K562 (cell line): ENCODE data around the gene PPM1H. TPM values are rescaled to one million over a fixed set of nuclear protein-coding genes. Genes with fewer than 3 reads are reported as not detected.

Experiments
- ATAC-seq: fragments of 200-7000 bp; cut with Tn5 transposase; 3 replicates; pipeline ENCODE4 v1.9.1; 2020; ENCODE audit warnings: moderate library complexity
- BruUV-seq: library from RNA; stranded (reverse); fragments of 400-500 nt; replicated peaks from 2 replicates; lab custom pipeline; 2021; lab: Mats Ljungman, UMichigan
- CTCF ChIA-PET: fragments of 300-600 bp; formaldehyde crosslinking; extraction: SDS; loops from one replicate; lab custom pipeline; 2021; ENCODE audit warnings: low intra/inter-chr PET ratio; lab: Yijun Ruan, JAX
- POLR2A ChIA-PET: fragments of 300-600, 350-650 bp; sonication (Branson Sonifier 250); formaldehyde crosslinking; extraction: SDS; loops from one replicate; lab custom pipeline; 2021; ENCODE audit warnings: antibody characterized with exemption, inconsistent platforms; lab: Yijun Ruan, JAX
- DNase-seq, 4 experiments: peaks; one replicate each; pipeline versions ENCODE4 v3.0.0 to v3.0.0-alpha.2; 2011 to 2018; ENCODE audit warnings: low spot score in 3 of 4, mixed read lengths in 3 of 4; ENCODE audit errors: extremely low read depth in 1 of 4
- FAIRE-seq: peaks from 2 replicates; lab custom pipeline; 2011; peaks lifted over from hg19 to GRCh38; lab: Jason Lieb, UNC
- H2AFZ ChIP-seq: 2 replicates; pipeline ENCODE4 v1.6.0; 2011; ENCODE audit warnings: low read depth, low read length, control low read depth, inconsistent platforms
- H3K27ac ChIP-seq: fragments of 200-600 bp; 3 replicates; pipeline ENCODE4 v1.8.0; 2011; ENCODE audit warnings: low read depth, mild to moderate bottlenecking, control low read depth, inconsistent platforms, low read length, moderate library complexity, mixed read lengths; ENCODE audit errors: extremely low read depth
- H3K27me3 ChIP-seq, 2 experiments: fragments of 300-600 bp in 1 of 2; 2 replicates in 1 of 2; 3 replicates in 1 of 2; pipeline versions ENCODE4 v1.6.0 to v1.8.0; 2011; ENCODE audit warnings: inconsistent platforms in 2 of 2, low read length in 2 of 2, mild to moderate bottlenecking in 1 of 2, mixed read lengths in 1 of 2, moderate library complexity in 1 of 2; ENCODE audit not compliant: control insufficient read depth in 2 of 2, insufficient read depth in 2 of 2
- H3K36me3 ChIP-seq: fragments of 300-600 bp; 3 replicates; pipeline ENCODE4 v1.8.0; 2011; ENCODE audit warnings: mild to moderate bottlenecking, low read length, inconsistent platforms; ENCODE audit not compliant: control insufficient read depth, insufficient read depth
- H3K4me1 ChIP-seq, 2 experiments: fragments of 200-600 bp in 1 of 2; replicated peaks in 1 of 2; 2 replicates in 1 of 2; 3 replicates in 1 of 2; pipeline versions ENCODE4 v1.5.1 to v1.8.0; 2011; ENCODE audit warnings: inconsistent platforms in 2 of 2, low read length in 2 of 2, mild to moderate bottlenecking in 1 of 2, mixed read lengths in 1 of 2, moderate library complexity in 1 of 2; ENCODE audit not compliant: control insufficient read depth in 2 of 2, insufficient read depth in 2 of 2
- H3K4me2 ChIP-seq: 2 replicates; pipeline ENCODE4 v1.6.1; 2011; ENCODE audit warnings: low read length, control low read depth, inconsistent platforms, mixed read lengths; ENCODE audit not compliant: insufficient read depth
- H3K4me3 ChIP-seq: fragments of 200-600 bp; sonication (generic), shearing (Covaris generic); 2 replicates; pipeline ENCODE4 v1.5.1; 2016; ENCODE audit warnings: control low read depth, inconsistent platforms
- H3K79me2 ChIP-seq: fragments of 200-600 bp; 3 replicates; pipeline ENCODE4 v1.8.0; 2011; ENCODE audit warnings: low read length, inconsistent platforms; ENCODE audit not compliant: control insufficient read depth, insufficient read depth
- H3K9ac ChIP-seq, 2 experiments: 2 replicates each; pipeline versions ENCODE4 v1.6.0 to v1.6.1; 2011; ENCODE audit warnings: low read depth in 2 of 2, low read length in 2 of 2, control low read depth in 1 of 2, inconsistent platforms in 1 of 2, mild to moderate bottlenecking in 1 of 2, mixed read lengths in 1 of 2; ENCODE audit not compliant: insufficient read depth in 1 of 2
- H3K9me1 ChIP-seq: one replicate; pipeline ENCODE4 v1.6.0; 2011; ENCODE audit warnings: inconsistent platforms, mild to moderate bottlenecking, low read length, moderate library complexity; ENCODE audit not compliant: control insufficient read depth, insufficient read depth
- H3K9me3 ChIP-seq: replicated peaks from 2 replicates; pipeline ENCODE4 v1.5.1; 2011; ENCODE audit warnings: low read depth, low read length, inconsistent platforms; ENCODE audit not compliant: control insufficient read depth, insufficient read depth
- H4K20me1 ChIP-seq: replicated peaks from 2 replicates; pipeline ENCODE4 v1.6.1; 2011; ENCODE audit warnings: low read length, inconsistent platforms, mixed read lengths; ENCODE audit not compliant: control insufficient read depth, insufficient read depth
- ARID2 ChIP-seq: fragments of 450-650 bp; IDR thresholded peaks from 2 replicates; pipeline ENCODE4 v1.6.1; 2017; ENCODE audit warnings: antibody characterized with exemption, mild to moderate bottlenecking
- CBX3 ChIP-seq, 2 experiments: IDR thresholded peaks; 1 replicate in 1 of 2; 2 replicates in 1 of 2; pipeline ENCODE4 v1.6.1; 2012; ENCODE audit warnings: inconsistent platforms in 2 of 2, low read length in 2 of 2, borderline replicate concordance in 1 of 2, control low read depth in 1 of 2
- MEIS2 ChIP-seq: fragments of 450-650 bp; IDR thresholded peaks from 2 replicates; pipeline ENCODE4 v1.6.1; 2014; ENCODE audit warnings: mild to moderate bottlenecking; ENCODE audit not compliant: partially characterized antibody
- NR4A1 ChIP-seq, 2 experiments: fragments of 250-450 bp in 1 of 2; fragments of 450-650 bp in 1 of 2; sonication (Bioruptor Pico) in 1 of 2; IDR thresholded peaks; 2 replicates each; pipeline versions ENCODE4 v1.4.0 to v1.6.1; 2016 to 2020; ENCODE audit warnings: mild to moderate bottlenecking in 2 of 2, missing compliant biosample characterization in 1 of 2, missing genetic modification characterization in 1 of 2, moderate library complexity in 1 of 2
- SIX5 ChIP-seq, 2 experiments: IDR thresholded peaks; 2 replicates each; pipeline ENCODE4 v1.6.1; 2011; ENCODE audit warnings: low read length in 2 of 2, borderline replicate concordance in 1 of 2, low read depth in 1 of 2, mild to moderate bottlenecking in 1 of 2, moderate library complexity in 1 of 2; ENCODE audit not compliant: insufficient read depth in 1 of 2
- ZC3H4 ChIP-seq: sonication (generic); formaldehyde crosslinking; IDR thresholded peaks from 2 replicates; pipeline ENCODE4 v1.9.0; 2021; ENCODE audit warnings: missing genetic modification reagents, borderline replicate concordance
- ZNF316 ChIP-seq: fragments of 450-650 bp; IDR thresholded peaks from 2 replicates; pipeline ENCODE4 v1.6.1; 2016
- WGBS: fragments of 100-300 bp; shearing (Covaris generic); methylation state at CpG from one replicate; pipeline ENCODE4 v1.1.6; 2016; ENCODE audit warnings: low coverage, mixed read lengths; ENCODE audit not compliant: insufficient coverage; ENCODE audit errors: missing lambda C conversion rate; 5-methylcytosine and 5-hydroxymethylcytosine counted together
- in situ Hi-C: fragments of 300-500 bp; cut with MboI; formaldehyde crosslinking; loops from 4 replicates; pipeline ENCODE4 v1.15.0; 2018; ENCODE audit warnings: inconsistent platforms, mixed read lengths
- intact Hi-C: fragments of 100-400 bp; cut with micrococcal nuclease; formaldehyde crosslinking; loops from 2 replicates; pipeline ENCODE4 v1.14.2; 2022
- polyA plus RNA-seq, 8 experiments: library from polyadenylated mRNA; depleted of rRNA in 4 of 8; stranded (reverse) in 5 of 8; unstranded in 3 of 8; fragments of >200 nt; fragmentation: Nextera tagmentation in 2 of 8; fragmentation: Illumina TruSeq in 1 of 8; extraction: Ambion mirVana in 2 of 8; extraction: Trizol in 1 of 8; gene quantifications; 2 replicates each; pipeline versions ENCODE4 v1.2.1 to v1.2.3, GENCODE V29; 2011 to 2014; ENCODE audit warnings: inconsistent platforms in 1 of 8, missing spikeins in 1 of 8
- total RNA-seq, 7 experiments: library from RNA; depleted of rRNA in 6 of 7; stranded (reverse); fragments of >200 nt in 6 of 7; fragmentation: Illumina TruSeq in 2 of 7; extraction: Trizol in 2 of 7; gene quantifications; 2 replicates each; pipeline versions ENCODE4 v1.2.1 to v1.2.3, GENCODE V29; 2011 to 2021; ENCODE audit warnings: low replicate concordance in 1 of 7
- TF ChIP-seq, protein P1 (sequence below): fragments of 250-450 bp; sonication (Bioruptor Pico); IDR thresholded peaks from 2 replicates; pipeline ENCODE4 v1.4.0; 2020; ENCODE audit warnings: mild to moderate bottlenecking
- TF ChIP-seq, protein P2 (sequence below): fragments of 450-650 bp; formaldehyde crosslinking; IDR thresholded peaks from 2 replicates; pipeline ENCODE4 v1.4.0; 2020; ENCODE audit warnings: mild to moderate bottlenecking, moderate library complexity

PPM1H gene
- total and polyA plus RNA-seq, 9 of the 15 experiments (the other 6 are each of a cell fraction or from before 2014, with no cell fraction given) = 5.3 to 29.3 (median 11.3) TPM

DNA sequence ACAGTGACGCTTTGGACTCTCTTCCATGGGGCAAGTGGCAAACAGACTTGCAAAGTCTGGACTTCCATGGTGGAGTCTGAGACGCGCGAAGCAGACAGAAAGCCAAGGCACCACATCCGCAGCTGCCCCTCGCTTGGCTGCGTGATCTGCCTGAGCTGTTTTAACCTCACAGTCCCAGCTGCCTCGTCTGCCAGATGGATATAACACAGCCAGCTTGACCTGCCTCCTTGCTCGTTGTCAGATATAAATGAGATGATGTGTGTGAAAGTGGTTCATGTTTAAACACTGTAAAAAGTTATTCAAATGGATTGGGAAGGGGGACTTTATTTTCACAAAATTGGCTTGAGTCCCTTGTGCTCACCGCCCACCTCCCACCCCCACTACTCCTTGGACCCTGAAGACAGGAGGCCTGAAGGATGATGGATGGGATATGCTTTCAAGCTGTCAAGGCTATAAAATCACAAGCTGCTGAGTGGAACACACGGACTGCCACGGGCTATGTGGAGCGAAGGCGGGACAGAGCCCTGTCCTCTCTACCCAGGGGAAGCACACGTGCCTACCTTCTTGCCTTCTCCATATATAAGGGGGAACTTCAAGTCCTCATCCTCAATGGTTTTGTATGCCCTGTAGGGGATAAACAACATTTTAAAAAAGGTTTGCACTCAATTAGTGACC is 241.4 kb downstream of the PPM1H start:
- 47% methylated on average over 15 of the region's 15 CpGs for WGBS
- H3K4me2 ChIP-seq = no peak overlapping the region

DNA sequence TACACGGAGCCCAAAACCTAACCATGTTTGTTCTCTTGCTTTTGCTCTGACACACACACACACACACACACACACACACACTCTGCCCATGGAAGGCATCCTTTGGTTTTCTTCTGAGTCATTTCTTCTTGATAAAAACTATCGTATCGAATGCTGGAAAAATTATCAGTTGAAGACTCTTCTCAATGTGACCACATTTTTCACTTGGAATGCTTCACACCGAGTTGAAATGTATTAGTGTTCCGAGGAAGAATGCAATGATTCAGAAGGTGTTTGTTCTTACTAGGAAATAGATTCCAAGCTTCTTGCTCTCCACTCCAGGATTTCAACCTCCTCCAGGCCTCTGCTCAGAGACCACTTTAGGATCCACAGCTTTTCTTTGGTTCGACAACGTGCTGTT is 242.1 kb downstream of the PPM1H start:
- Histone ChIP-seq H3K9me1 (no peaks in the 10 kb centered on the region), H3K4me3 (no peak overlapping the region), H2AFZ (no peak overlapping the region), H3K27me3 (no peaks in the 10 kb centered on the region), H3K27ac (no peak overlapping the region), H3K79me2 (no peaks in the 10 kb centered on the region), H3K4me2 (no peak overlapping the region), H3K9ac (no peak overlapping the region), H3K9me3 (no peaks in the 10 kb centered on the region), H3K36me3 (peaks cover 28% of the 10 kb centered on the region; the same call in 1 of the 3 replicates), H3K4me1 (no peaks in the 10 kb centered on the region), H4K20me1 (no peaks in the 10 kb centered on the region)
- no TSS peak for BruUV-seq
- 35% methylated on average over 7 of the region's 7 CpGs for WGBS
- ATAC-seq (no peak), FAIRE-seq (no peak), DNase-seq (no peak)
- in situ Hi-C loops (no loop called here), intact Hi-C loops (no loop called here)
- POLR2A ChIA-PET = interaction anchor here (1.4 kb wide), 1 partner anchor 17 kb away, joined by 3 read pairs; no protein-coding TSS in a partner anchor
- CTCF ChIA-PET = no interaction called here
- TF ChIP-seq ZC3H4 (CRISPR knock-in tag) (no peak), ZNF316 (no peak), SIX5 (IDR thresholded peaks at IDR 0.05; ENCODE audit: borderline replicate concordance in 1 of 2, insufficient read depth in 1 of 2, low read depth in 1 of 2, low read length in 2 of 2) (no peak)
- TF ChIP-seq, protein P1, sequence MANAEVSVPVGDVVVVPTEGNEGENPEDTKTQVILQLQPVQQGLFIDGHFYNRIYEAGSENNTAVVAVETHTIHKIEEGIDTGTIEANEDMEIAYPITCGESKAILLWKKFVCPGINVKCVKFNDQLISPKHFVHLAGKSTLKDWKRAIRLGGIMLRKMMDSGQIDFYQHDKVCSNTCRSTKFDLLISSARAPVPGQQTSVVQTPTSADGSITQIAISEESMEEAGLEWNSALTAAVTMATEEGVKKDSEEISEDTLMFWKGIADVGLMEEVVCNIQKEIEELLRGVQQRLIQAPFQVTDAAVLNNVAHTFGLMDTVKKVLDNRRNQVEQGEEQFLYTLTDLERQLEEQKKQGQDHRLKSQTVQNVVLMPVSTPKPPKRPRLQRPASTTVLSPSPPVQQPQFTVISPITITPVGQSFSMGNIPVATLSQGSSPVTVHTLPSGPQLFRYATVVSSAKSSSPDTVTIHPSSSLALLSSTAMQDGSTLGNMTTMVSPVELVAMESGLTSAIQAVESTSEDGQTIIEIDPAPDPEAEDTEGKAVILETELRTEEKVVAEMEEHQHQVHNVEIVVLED = no peak
- TF ChIP-seq, protein P2, sequence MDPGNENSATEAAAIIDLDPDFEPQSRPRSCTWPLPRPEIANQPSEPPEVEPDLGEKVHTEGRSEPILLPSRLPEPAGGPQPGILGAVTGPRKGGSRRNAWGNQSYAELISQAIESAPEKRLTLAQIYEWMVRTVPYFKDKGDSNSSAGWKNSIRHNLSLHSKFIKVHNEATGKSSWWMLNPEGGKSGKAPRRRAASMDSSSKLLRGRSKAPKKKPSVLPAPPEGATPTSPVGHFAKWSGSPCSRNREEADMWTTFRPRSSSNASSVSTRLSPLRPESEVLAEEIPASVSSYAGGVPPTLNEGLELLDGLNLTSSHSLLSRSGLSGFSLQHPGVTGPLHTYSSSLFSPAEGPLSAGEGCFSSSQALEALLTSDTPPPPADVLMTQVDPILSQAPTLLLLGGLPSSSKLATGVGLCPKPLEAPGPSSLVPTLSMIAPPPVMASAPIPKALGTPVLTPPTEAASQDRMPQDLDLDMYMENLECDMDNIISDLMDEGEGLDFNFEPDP (CRISPR knock-in tag) = no peak

More for the DNA sequence above, 241.4 kb downstream of the PPM1H start:
- DNase-seq = no peak
- intact Hi-C loops (no loop called here), in situ Hi-C loops (no loop called here)
- POLR2A ChIA-PET = interaction anchor here (1.4 kb wide), 1 partner anchor 17 kb away, joined by 3 read pairs; no protein-coding TSS in a partner anchor
- Histone ChIP-seq H3K9me1 (no peaks in the 10 kb centered on the region), H3K79me2 (no peaks in the 10 kb centered on the region), H3K9me3 (no peaks in the 10 kb centered on the region), H2AFZ (no peak overlapping the region), H3K4me3 (no peak overlapping the region), H3K27me3 (no peaks in the 10 kb centered on the region), H3K36me3 (peaks cover 28% of the 10 kb centered on the region; the same call in 1 of the 3 replicates), H3K4me1 (no peaks in the 10 kb centered on the region), H3K9ac (no peak overlapping the region), H3K27ac (no peak overlapping the region), H4K20me1 (no peaks in the 10 kb centered on the region)
- no peak for ATAC-seq
- TF ChIP-seq ARID2 = no peak
- no peak for TF ChIP-seq MEIS2
- TF ChIP-seq NR4A1 (CRISPR knock-in tag; IDR thresholded peaks at IDR 0.05) = no peak
- TF ChIP-seq NR4A1 (tag; IDR thresholded peaks at IDR 0.05) = no peak
- no peak for TF ChIP-seq CBX3 (IDR thresholded peaks at IDR 0.05; ENCODE audit: borderline replicate concordance in 1 of 2, low read length in 2 of 2)
- BruUV-seq = no TSS peak
- CTCF ChIA-PET = no interaction called here
- FAIRE-seq = no peak
